WERI-Rb-1 (cell line): ENCODE results near the gene PRKAG2.

Experiments used
- DNase-seq: peaks from one replicate; pipeline ENCODE4 v3.0.0-alpha.2; 2020
- H3K27ac ChIP-seq: fragments of 250-450 bp; sonication (Bioruptor Pico); 2 replicates; pipeline ENCODE4 v1.5.1; 2020; ENCODE audit warnings: mild to moderate bottlenecking, moderate library complexity
- H3K27me3 ChIP-seq: fragments of 250-450 bp; sonication (Bioruptor Pico); 2 replicates; pipeline ENCODE4 v1.5.1; 2021; ENCODE audit warnings: mild to moderate bottlenecking, low read depth, moderate library complexity; ENCODE audit not compliant: insufficient read depth, severe bottlenecking
- H3K36me3 ChIP-seq: fragments of 250-450 bp; sonication (Bioruptor Pico); 2 replicates; pipeline ENCODE4 v1.5.1; 2020; ENCODE audit warnings: mild to moderate bottlenecking, moderate library complexity
- H3K4me3 ChIP-seq: 2 replicates; pipeline ENCODE4 v1.5.1; 2011; ENCODE audit warnings: low read depth, mild to moderate bottlenecking, control low read depth, low read length
- H3K9me3 ChIP-seq: fragments of 250-450 bp; sonication (Bioruptor Pico); 2 replicates; pipeline ENCODE4 v1.5.1; 2021; ENCODE audit warnings: mild to moderate bottlenecking, moderate library complexity; ENCODE audit not compliant: severe bottlenecking
- TF ChIP-seq, protein P1 (sequence below): IDR thresholded peaks from 2 replicates; pipeline ENCODE4 v1.5.1; 2011; ENCODE audit warnings: low read depth, mild to moderate bottlenecking, control low read depth, inconsistent platforms, low read length

The PRKAG2 gene

DNA sequence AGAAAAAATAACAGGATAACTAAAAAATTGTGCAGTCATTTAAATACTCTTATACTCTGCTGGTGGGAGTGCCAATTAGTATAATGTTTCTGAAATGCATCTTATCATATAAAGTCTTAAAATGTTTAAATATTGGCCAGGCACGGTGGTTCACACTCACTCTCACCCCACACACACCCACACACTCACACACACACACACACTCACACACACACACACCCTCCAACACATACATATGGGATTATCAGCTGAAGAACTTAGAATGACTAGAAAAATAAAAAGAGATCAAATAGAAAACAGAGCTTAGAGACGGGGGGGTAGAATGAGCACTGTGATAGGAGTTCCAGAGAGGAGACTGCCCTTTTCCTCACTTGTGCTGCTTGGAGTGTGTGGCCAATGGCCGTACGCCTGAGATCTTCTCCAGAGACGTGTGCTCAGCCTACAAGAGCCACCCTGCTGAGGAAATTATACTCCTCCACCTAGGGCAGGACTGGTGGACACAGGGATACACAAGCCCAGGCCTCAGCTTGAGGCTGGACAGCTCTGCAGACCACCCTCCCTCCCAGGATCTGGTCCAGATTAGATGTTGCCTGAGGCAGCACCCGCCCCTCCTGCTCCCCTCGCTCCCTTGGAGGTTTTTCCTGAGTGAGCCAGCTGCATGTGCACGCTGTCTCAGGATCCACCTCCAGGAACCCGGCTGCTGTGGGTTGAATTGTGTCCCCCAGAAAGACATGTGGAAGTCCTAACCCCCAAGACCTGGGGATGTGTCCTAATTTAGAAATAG lies 26.5 kb upstream of the PRKAG2 start:
- H3K4me3 ChIP-seq, result no peak overlapping the region
- H3K36me3 ChIP-seq, result no peaks in the 10 kb centered on the region
- H3K27me3 ChIP-seq, result no peaks in the 10 kb centered on the region
- TF ChIP-seq, protein P1, sequence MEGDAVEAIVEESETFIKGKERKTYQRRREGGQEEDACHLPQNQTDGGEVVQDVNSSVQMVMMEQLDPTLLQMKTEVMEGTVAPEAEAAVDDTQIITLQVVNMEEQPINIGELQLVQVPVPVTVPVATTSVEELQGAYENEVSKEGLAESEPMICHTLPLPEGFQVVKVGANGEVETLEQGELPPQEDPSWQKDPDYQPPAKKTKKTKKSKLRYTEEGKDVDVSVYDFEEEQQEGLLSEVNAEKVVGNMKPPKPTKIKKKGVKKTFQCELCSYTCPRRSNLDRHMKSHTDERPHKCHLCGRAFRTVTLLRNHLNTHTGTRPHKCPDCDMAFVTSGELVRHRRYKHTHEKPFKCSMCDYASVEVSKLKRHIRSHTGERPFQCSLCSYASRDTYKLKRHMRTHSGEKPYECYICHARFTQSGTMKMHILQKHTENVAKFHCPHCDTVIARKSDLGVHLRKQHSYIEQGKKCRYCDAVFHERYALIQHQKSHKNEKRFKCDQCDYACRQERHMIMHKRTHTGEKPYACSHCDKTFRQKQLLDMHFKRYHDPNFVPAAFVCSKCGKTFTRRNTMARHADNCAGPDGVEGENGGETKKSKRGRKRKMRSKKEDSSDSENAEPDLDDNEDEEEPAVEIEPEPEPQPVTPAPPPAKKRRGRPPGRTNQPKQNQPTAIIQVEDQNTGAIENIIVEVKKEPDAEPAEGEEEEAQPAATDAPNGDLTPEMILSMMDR, result no peak
- no peak for DNase-seq
- peaks cover 6% of the 10 kb centered on the region for H3K9me3 ChIP-seq
- no peak overlapping the region for H3K27ac ChIP-seq

DNA sequence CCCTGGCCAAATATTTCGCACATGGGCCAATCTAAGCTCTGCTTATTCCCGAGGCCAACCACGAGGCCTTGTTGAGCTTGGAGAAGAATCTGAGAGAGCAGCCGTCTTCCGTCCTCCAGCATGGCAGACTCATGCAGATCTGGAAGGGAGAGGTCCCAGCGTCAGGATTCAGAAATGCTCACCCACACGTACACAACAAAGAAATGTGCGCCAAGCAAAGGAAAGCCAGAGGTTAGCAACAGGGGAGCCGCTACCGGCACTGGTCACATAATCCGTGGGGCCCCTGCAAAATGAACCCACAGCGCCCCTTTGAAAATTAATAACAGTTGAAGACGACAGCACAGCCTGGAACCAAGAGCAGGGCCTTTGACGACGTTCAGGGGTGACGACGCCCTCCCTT lies 25.4 kb upstream of the PRKAG2 start:
- DNase-seq, result no peak

DNA sequence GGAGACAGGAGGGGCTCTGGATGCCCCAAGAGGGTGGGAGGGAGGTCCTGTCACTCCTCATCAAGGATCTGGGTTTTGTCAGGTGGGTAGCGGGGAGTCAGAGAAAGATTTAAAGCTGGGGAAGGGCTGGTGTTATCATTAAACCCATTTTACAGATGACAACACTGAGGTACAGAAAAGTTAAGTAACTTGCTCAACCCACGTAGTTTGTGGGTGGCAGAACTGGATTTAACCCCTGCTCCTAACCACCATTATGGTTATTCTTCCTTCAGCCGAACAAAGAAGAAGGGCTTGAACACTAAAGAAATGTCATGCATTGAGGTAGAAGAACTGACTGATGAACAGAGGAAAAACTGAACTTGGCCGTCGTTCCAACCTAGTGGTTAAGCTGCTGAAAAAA lies 24.9 kb upstream of the PRKAG2 start:
- DNase-seq, result no peak
- Histone ChIP-seq H3K9me3 (peaks cover 3% of the 10 kb centered on the region), H3K4me3 (no peak overlapping the region), H3K27me3 (no peaks in the 10 kb centered on the region), H3K36me3 (no peaks in the 10 kb centered on the region), H3K27ac (no peak overlapping the region)
- TF ChIP-seq, protein P1, result no peak

More for the DNA sequence above, 25.4 kb upstream of the PRKAG2 start:
- Histone ChIP-seq H3K9me3 (peaks cover 6% of the 10 kb centered on the region), H3K27me3 (no peaks in the 10 kb centered on the region), H3K4me3 (no peak overlapping the region), H3K27ac (no peak overlapping the region), H3K36me3 (no peaks in the 10 kb centered on the region)
- TF ChIP-seq, protein P1, result no peak

DNA sequence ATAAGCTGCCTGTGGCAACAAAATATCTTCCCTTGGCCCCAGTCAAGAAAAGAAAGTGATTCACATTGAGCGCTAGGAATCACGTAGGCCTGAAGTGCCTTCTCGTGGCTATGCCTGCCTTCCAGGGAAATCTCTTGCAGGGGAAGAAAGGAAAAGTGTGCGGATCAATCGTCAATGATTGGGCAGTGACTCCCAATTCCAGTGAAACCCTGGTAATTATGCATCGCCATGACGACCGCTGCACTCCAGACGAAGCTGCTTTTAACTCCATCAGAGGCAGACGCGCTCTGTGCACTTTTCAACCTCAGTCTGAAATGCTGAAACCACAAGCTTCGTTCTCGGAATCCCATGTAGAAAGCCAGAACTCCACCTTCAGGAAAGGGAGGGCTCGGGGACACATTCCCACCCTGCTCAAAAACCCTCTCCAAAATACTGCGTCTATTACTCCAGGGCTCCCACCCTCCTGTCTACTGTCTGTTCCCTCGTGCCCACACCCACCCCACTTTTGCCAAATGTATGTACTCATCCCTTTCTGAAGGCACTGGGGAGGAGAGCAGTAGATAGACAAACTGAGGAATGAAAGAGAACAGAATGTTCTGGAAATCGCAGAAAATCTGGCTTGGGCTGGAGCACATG lies 24.2 kb upstream of the PRKAG2 start:
- DNase-seq, result no peak
- Histone ChIP-seq H3K27me3 (no peaks in the 10 kb centered on the region), H3K36me3 (no peaks in the 10 kb centered on the region), H3K27ac (no peak overlapping the region), H3K9me3 (no peaks in the 10 kb centered on the region), H3K4me3 (no peak overlapping the region)
- TF ChIP-seq, protein P1, result no peak

DNA sequence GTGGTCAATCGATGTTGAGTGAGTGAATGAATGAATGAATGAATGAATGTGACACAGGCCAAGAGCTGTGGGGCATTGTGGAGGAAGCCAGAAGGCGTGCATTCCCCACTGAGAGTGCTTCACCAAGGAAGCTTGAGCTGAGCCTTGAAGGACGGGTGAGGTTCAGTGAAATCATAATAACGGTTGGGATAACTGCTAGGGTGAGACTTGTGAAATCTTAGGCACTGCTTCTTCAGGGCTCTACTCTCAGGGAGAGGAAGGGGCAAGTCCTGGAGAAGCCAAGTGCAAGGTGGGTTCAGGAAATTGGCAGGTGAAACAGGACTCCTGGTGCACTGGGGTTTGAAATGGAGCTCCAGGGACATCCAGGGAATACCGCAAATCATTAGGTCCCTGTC lies 23.7 kb upstream of the PRKAG2 start:
- H3K4me3 ChIP-seq, result no peak overlapping the region
- H3K9me3 ChIP-seq, result no peaks in the 10 kb centered on the region
- no peaks in the 10 kb centered on the region for H3K36me3 ChIP-seq
- DNase-seq, result no peak
- no peaks in the 10 kb centered on the region for H3K27me3 ChIP-seq
- TF ChIP-seq, protein P1, result no peak
- H3K27ac ChIP-seq, result no peak overlapping the region
